Mucosa of descending colon (tissue), 3 donors: ENCODE data around the gene ZNF492. TPM values are rescaled to one million over a fixed set of nuclear protein-coding genes. Genes with fewer than 3 reads are reported as not detected.

Source experiments
- ATAC-seq: fragments of 200-7000 bp; cut with Tn5 transposase; one replicate; pipeline ENCODE4 v1.9.1; 2020; ENCODE audit warnings: mild to moderate bottlenecking, moderate library complexity
- DNase-seq, 3 donors: peaks; one replicate each; pipeline ENCODE4 v3.0.0-alpha.2; 2020
- H3K36me3 ChIP-seq: fragments of 200-600 bp; one replicate; pipeline ENCODE4 v1.8.0; 2021; ENCODE audit warnings: low read depth, mild to moderate bottlenecking
- H3K4me1 ChIP-seq: fragments of 200-600 bp; one replicate; pipeline ENCODE4 v1.8.0; 2021; ENCODE audit warnings: low read depth, mild to moderate bottlenecking
- H3K4me3 ChIP-seq: fragments of 200-600 bp; one replicate; pipeline ENCODE4 v1.8.0; 2021; ENCODE audit warnings: mild to moderate bottlenecking
- H3K9me3 ChIP-seq: fragments of 200-600 bp; one replicate; pipeline ENCODE4 v1.8.0; 2021; ENCODE audit warnings: mild to moderate bottlenecking
- CTCF ChIP-seq: fragments of 200-600 bp; IDR thresholded peaks from one replicate; pipeline ENCODE4 v1.8.0; 2022; ENCODE audit warnings: antibody characterized with exemption, mild to moderate bottlenecking
- intact Hi-C, 2 donors: fragments of 100-400 bp; cut with DNase I in 1 of 2; cut with micrococcal nuclease in 1 of 2; formaldehyde crosslinking; loops; one replicate each; pipeline versions ENCODE4 v1.11.0 to v1.11.1; 2022; cut with DNase I, micrococcal nuclease
- total RNA-seq, 3 donors: library from RNA; stranded (reverse); fragmentation: NEBNext Ultra II Directional in 2 of 3; extraction: Animal tissue kit (Norgen Biotek cat#: 25700) in 2 of 3; gene quantifications; one replicate each; pipeline versions ENCODE4 v1.2.1 to v1.2.4, GENCODE V29; 2021 to 2023
- donor health status: DM: no; HTN: no; CAD: no; lungs with moderate emphysema.
- donor health status: DM: no; HTN: no; CAD: no.
- donor health status: DM: no; HTN: yes; CAD: no.

The ZNF492 gene
- total RNA-seq, 3 donors from 2014 or later, result 0.07 to 0.61 (median 0.19) TPM

GRCh38 chr19:22606954-22607652 lies 27.0 kb upstream of the ZNF492 start:
- H3K4me1 ChIP-seq, result no peaks in the 10 kb centered on the region
- ATAC-seq, result no peak
- H3K9me3 ChIP-seq, result peaks cover 26% of the 10 kb centered on the region
- H3K4me3 ChIP-seq, result no peak overlapping the region
- no peak for DNase-seq
- no peaks in the 10 kb centered on the region for H3K36me3 ChIP-seq
- no peak for TF ChIP-seq CTCF
- intact Hi-C loops, result no loop called here

- Histone ChIP-seq H3K4me1 (no peaks in the 10 kb centered on the region), H3K36me3 (no peaks in the 10 kb centered on the region), H3K9me3 (peaks cover 28% of the 10 kb centered on the region), H3K4me3 (no peak overlapping the region)
- ATAC-seq (no peak), DNase-seq (no peak)
- TF ChIP-seq CTCF, result no peak
- intact Hi-C loops, result no loop called here
Observed at GRCh38 chr19:22607653-22608430, 26.3 kb upstream of the ZNF492 start.

GRCh38 chr19:22608441-22608840 lies 25.7 kb upstream of the ZNF492 start:
- Histone ChIP-seq H3K9me3 (peaks cover 27% of the 10 kb centered on the region), H3K4me3 (no peak overlapping the region), H3K4me1 (no peaks in the 10 kb centered on the region), H3K36me3 (no peaks in the 10 kb centered on the region)
- DNase-seq, result no peak
- ATAC-seq, result no peak
- intact Hi-C loops, result no loop called here
- TF ChIP-seq CTCF, result no peak

- Histone ChIP-seq H3K4me3 (no peak overlapping the region), H3K4me1 (no peaks in the 10 kb centered on the region), H3K9me3 (peaks cover 23% of the 10 kb centered on the region), H3K36me3 (no peaks in the 10 kb centered on the region)
- no peak for TF ChIP-seq CTCF
- ATAC-seq (no peak), DNase-seq (no peak)
- intact Hi-C loops, result no loop called here
Observed at GRCh38 chr19:22609630-22610029, 24.5 kb upstream of the ZNF492 start.

GRCh38 chr19:22610121-22610520 lies 24.0 kb upstream of the ZNF492 start:
- no peak for TF ChIP-seq CTCF
- Histone ChIP-seq H3K36me3 (no peaks in the 10 kb centered on the region), H3K9me3 (peaks cover 23% of the 10 kb centered on the region), H3K4me3 (no peak overlapping the region), H3K4me1 (no peaks in the 10 kb centered on the region)
- intact Hi-C loops, result no loop called here
- no peak for DNase-seq
- no peak for ATAC-seq
